ENCODE data around the gene CDCA4.

GRCh38 chr14:105041841-105042765 lies 21.2 kb upstream of the CDCA4 start:
- TF ChIP-seq RAD21 (IDR thresholded peaks at IDR 0.05; ENCODE audit: low read length) (no peak), CTCF (IDR thresholded peaks at IDR 0.05) (no peak), TEAD4 (IDR thresholded peaks at IDR 0.05; ENCODE audit: borderline replicate concordance, insufficient read depth) (no peak), POLR2AphosphoS5 (IDR thresholded peaks at IDR 0.05; ENCODE audit: low read depth, low read length) (no peak), SIN3A (IDR thresholded peaks at IDR 0.05; ENCODE audit: borderline replicate concordance, low read depth, low read length) (no peak), EZH2phosphoT487 (IDR thresholded peaks at IDR 0.05; ENCODE audit: borderline replicate concordance, low read depth) (no peak), NRF1 (IDR thresholded peaks at IDR 0.05; ENCODE audit: low read depth, low read length) (no peak), RCOR1 (IDR thresholded peaks at IDR 0.05; ENCODE audit: low read length) (no peak), RFX5 (IDR thresholded peaks at IDR 0.05; ENCODE audit: low read length) (no peak), MEF2A (IDR thresholded peaks at IDR 0.05; ENCODE audit: borderline replicate concordance, low read depth) (no peak)
